A549 (cell line): Measurements from ENCODE around the gene THSD7A.

ENCODE experiments used
- CHD2 ChIP-seq: fragments of 150-350 bp; IDR thresholded peaks from 2 replicates; pipeline ENCODE4 v1.6.1; 2014; ENCODE audit warnings: low read length; ENCODE audit not compliant: partially characterized antibody
- ESRRA ChIP-seq: fragments of 150-350 bp; IDR thresholded peaks from 2 replicates; pipeline ENCODE4 v1.6.1; 2014; ENCODE audit warnings: mild to moderate bottlenecking, low read length, borderline replicate concordance
- FOSL2 ChIP-seq, 2 experiments: fragments of 450-650 bp in 1 of 2; fragments of >200 bp in 1 of 2; sonication (Bioruptor Twin) in 1 of 2; formaldehyde crosslinking; IDR thresholded peaks; 2 replicates each; pipeline versions ENCODE4 v1.5.0 to v1.6.1; 2016 to 2020; ENCODE audit warnings: mild to moderate bottlenecking in 1 of 2, moderate library complexity in 1 of 2
- JUN ChIP-seq, 2 experiments: fragments of >200 bp; sonication (Bioruptor Twin); formaldehyde crosslinking; IDR thresholded peaks; 2 replicates in 1 of 2; 3 replicates in 1 of 2; pipeline ENCODE4 v1.6.1; 2016 to 2017
- POLR2AphosphoS2 ChIP-seq: conservative IDR thresholded peaks from 2 replicates; pipeline ENCODE4 v1.6.1; 2012; ENCODE audit warnings: low read length, improper control_type of control experiment, inconsistent platforms
- RCOR1 ChIP-seq: fragments of 150-350 bp; IDR thresholded peaks from 2 replicates; pipeline ENCODE4 v1.6.1; 2014; ENCODE audit warnings: antibody characterized with exemption, low read length, low read depth
- SREBF2 ChIP-seq: fragments of 450-650 bp; IDR thresholded peaks from 2 replicates; pipeline ENCODE4 v1.6.1; 2014; ENCODE audit warnings: mild to moderate bottlenecking, moderate library complexity
- ZFP36 ChIP-seq: fragments of 450-650 bp; IDR thresholded peaks from 2 replicates; pipeline ENCODE4 v1.6.1; 2014; ENCODE audit warnings: borderline replicate concordance; ENCODE audit not compliant: partially characterized antibody
- TF ChIP-seq, protein P1 (sequence below): fragments of 200-600 bp; sonication (generic); IDR thresholded peaks from 2 replicates; pipeline ENCODE4 v1.6.1; 2016; ENCODE audit warnings: antibody characterized with exemption, mild to moderate bottlenecking, moderate library complexity
- TF ChIP-seq, protein P2 (sequence below): fragments of >200 bp; sonication (Bioruptor Twin); formaldehyde crosslinking; IDR thresholded peaks from 3 replicates; pipeline ENCODE4 v1.5.1; 2016
- TF ChIP-seq, protein P3 (sequence below): fragments of 450-650 bp; IDR thresholded peaks from 2 replicates; pipeline ENCODE4 v1.6.1; 2014; ENCODE audit warnings: antibody characterized with exemption

DNA sequence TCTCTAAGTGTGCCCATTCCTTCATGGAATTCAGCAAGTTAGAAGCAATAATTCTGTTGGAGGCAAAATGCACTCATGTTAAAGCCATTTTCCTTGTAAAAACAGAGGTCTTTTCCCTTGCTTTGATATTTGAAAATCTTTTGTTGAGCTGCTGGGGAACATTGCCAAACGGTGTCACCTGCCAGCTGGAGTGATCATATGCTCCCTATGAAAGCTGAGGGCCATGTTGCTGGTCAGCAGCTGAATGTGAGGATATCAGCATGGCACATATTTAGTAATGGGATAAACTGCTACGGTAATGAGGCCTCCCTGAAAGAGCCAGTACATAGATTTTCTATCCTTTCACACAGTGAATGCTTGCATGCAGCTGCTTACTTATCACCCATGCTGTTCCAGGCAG is 224.3 kb downstream of the THSD7A start:
- TF ChIP-seq, protein P1, sequence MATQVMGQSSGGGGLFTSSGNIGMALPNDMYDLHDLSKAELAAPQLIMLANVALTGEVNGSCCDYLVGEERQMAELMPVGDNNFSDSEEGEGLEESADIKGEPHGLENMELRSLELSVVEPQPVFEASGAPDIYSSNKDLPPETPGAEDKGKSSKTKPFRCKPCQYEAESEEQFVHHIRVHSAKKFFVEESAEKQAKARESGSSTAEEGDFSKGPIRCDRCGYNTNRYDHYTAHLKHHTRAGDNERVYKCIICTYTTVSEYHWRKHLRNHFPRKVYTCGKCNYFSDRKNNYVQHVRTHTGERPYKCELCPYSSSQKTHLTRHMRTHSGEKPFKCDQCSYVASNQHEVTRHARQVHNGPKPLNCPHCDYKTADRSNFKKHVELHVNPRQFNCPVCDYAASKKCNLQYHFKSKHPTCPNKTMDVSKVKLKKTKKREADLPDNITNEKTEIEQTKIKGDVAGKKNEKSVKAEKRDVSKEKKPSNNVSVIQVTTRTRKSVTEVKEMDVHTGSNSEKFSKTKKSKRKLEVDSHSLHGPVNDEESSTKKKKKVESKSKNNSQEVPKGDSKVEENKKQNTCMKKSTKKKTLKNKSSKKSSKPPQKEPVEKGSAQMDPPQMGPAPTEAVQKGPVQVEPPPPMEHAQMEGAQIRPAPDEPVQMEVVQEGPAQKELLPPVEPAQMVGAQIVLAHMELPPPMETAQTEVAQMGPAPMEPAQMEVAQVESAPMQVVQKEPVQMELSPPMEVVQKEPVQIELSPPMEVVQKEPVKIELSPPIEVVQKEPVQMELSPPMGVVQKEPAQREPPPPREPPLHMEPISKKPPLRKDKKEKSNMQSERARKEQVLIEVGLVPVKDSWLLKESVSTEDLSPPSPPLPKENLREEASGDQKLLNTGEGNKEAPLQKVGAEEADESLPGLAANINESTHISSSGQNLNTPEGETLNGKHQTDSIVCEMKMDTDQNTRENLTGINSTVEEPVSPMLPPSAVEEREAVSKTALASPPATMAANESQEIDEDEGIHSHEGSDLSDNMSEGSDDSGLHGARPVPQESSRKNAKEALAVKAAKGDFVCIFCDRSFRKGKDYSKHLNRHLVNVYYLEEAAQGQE = no peak
- TF ChIP-seq, protein P2, sequence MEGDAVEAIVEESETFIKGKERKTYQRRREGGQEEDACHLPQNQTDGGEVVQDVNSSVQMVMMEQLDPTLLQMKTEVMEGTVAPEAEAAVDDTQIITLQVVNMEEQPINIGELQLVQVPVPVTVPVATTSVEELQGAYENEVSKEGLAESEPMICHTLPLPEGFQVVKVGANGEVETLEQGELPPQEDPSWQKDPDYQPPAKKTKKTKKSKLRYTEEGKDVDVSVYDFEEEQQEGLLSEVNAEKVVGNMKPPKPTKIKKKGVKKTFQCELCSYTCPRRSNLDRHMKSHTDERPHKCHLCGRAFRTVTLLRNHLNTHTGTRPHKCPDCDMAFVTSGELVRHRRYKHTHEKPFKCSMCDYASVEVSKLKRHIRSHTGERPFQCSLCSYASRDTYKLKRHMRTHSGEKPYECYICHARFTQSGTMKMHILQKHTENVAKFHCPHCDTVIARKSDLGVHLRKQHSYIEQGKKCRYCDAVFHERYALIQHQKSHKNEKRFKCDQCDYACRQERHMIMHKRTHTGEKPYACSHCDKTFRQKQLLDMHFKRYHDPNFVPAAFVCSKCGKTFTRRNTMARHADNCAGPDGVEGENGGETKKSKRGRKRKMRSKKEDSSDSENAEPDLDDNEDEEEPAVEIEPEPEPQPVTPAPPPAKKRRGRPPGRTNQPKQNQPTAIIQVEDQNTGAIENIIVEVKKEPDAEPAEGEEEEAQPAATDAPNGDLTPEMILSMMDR = no peak
- TF ChIP-seq, protein P3, sequence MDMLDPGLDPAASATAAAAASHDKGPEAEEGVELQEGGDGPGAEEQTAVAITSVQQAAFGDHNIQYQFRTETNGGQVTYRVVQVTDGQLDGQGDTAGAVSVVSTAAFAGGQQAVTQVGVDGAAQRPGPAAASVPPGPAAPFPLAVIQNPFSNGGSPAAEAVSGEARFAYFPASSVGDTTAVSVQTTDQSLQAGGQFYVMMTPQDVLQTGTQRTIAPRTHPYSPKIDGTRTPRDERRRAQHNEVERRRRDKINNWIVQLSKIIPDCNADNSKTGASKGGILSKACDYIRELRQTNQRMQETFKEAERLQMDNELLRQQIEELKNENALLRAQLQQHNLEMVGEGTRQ = no peak
- no peak for TF ChIP-seq ZFP36
- TF ChIP-seq ESRRA = no peak
- no peak for TF ChIP-seq CHD2
- no peak for TF ChIP-seq POLR2AphosphoS2
- TF ChIP-seq FOSL2 (IDR thresholded peaks at IDR 0.05) = no peak
- TF ChIP-seq FOSL2 (CRISPR knock-in tag; IDR thresholded peaks at IDR 0.05) = no peak
- TF ChIP-seq SREBF2 = no peak
- TF ChIP-seq RCOR1 = no peak
- no peak for TF ChIP-seq JUN (IDR thresholded peaks at IDR 0.05)
